Sciatic nerve (tissue), 2 donors: Measurements from ENCODE around the gene DDX46. TPM values are rescaled to one million over a fixed set of nuclear protein-coding genes. Genes with fewer than 3 reads are reported as not detected.
"Not testable (repeated sequence)": the region's sequence is repeated elsewhere in the genome, so short reads cannot be mapped to it uniquely, and the experiment has no call there.

ENCODE experiments used
- ATAC-seq: fragments of 200-7000 bp; cut with Tn5 transposase; one replicate; pipeline ENCODE4 v1.9.1; 2020; ENCODE audit warnings: mild to moderate bottlenecking, moderate library complexity
- DNase-seq: peaks from one replicate; pipeline ENCODE4 v3.0.0-alpha.2; 2020; ENCODE audit warnings: low spot score
- intact Hi-C: fragments of 100-400 bp; cut with DNase I; formaldehyde crosslinking; loops from one replicate; pipeline ENCODE4 v1.14.2; 2022
- total RNA-seq: library from RNA; stranded (reverse); fragmentation: NEBNext Ultra II Directional; extraction: Animal tissue kit (Norgen Biotek cat#: 25700); gene quantifications from one replicate; pipeline ENCODE4 v1.2.1, GENCODE V29; 2021
- donor health status: DM: no; HTN: no; CAD: no.
- donor health status: DM: no; HTN: no; CAD: no.

DDX46 gene, protein sequence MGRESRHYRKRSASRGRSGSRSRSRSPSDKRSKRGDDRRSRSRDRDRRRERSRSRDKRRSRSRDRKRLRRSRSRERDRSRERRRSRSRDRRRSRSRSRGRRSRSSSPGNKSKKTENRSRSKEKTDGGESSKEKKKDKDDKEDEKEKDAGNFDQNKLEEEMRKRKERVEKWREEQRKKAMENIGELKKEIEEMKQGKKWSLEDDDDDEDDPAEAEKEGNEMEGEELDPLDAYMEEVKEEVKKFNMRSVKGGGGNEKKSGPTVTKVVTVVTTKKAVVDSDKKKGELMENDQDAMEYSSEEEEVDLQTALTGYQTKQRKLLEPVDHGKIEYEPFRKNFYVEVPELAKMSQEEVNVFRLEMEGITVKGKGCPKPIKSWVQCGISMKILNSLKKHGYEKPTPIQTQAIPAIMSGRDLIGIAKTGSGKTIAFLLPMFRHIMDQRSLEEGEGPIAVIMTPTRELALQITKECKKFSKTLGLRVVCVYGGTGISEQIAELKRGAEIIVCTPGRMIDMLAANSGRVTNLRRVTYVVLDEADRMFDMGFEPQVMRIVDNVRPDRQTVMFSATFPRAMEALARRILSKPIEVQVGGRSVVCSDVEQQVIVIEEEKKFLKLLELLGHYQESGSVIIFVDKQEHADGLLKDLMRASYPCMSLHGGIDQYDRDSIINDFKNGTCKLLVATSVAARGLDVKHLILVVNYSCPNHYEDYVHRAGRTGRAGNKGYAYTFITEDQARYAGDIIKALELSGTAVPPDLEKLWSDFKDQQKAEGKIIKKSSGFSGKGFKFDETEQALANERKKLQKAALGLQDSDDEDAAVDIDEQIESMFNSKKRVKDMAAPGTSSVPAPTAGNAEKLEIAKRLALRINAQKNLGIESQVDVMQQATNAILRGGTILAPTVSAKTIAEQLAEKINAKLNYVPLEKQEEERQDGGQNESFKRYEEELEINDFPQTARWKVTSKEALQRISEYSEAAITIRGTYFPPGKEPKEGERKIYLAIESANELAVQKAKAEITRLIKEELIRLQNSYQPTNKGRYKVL
- 47.2 TPM for total RNA-seq

GRCh38 chr5:134758504-134759341 is at the start of gene DDX46:
Gene DDX46 (plus strand): TSS chr5:134758779. CDS start chr5:134758939, 160 bp downstream.
- DNase-seq (peak; percentile 94), ATAC-seq (peak; percentile 99)
- intact Hi-C loops = no loop called here

GRCh38 chr5:134714120-134714519 is 44.5 kb upstream of the DDX46 start:
- ATAC-seq = no peak

DNA sequence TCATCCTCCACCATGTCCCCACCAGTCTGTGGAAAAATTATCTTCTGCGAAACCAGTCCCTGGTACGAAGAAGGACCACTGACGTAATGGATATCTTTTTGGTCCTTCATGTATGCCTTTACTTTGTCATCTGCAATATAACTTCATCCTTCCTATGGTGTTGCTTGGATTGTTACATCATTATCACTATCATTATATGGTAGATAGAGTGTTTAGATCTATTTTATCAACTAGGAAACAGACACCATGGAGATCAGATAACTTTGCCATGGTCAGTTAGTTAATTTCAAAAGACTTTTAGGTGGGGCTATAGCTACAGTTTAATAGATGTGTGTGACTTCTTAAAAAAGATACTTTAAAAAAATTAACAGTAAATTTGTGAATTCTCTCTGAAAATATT is 44.0 kb upstream of the DDX46 start:
- intact Hi-C loops = no loop called here
- DNase-seq (no peak), ATAC-seq (no peak)

More at GRCh38 chr5:134714120-134714519, 44.5 kb upstream of the DDX46 start:
- intact Hi-C loops = no loop called here
- DNase-seq = no peak

GRCh38 chr5:134715466-134715865 is 43.1 kb upstream of the DDX46 start:
- DNase-seq, intact Hi-C loops, ATAC-seq: not testable (repeated sequence)

DNA sequence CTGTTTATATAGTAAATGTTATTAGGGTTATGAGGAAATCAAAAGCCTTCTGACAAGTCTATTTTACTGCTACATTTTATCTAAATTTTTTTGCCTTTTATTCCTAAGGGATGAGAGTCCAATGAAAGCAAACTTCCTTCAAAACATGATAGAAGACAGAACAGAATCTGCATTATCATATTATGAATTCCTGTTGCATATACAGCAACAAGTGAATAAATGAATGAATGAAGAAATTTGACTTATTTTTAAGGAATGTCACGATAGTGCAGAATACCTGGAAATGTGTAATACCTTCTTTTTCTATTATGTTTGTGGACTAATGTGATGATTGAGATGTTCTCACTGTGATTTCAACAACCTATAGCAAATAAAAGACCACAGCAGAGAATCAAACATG is 33.7 kb upstream of the DDX46 start:
- no peak for ATAC-seq
- intact Hi-C loops = no loop called here
- no peak for DNase-seq

- DNase-seq (no peak), ATAC-seq (no peak)
- intact Hi-C loops = no loop called here
Observed at GRCh38 chr5:134732819-134733218, 25.8 kb upstream of the DDX46 start.

GRCh38 chr5:134735243-134735642 is 23.3 kb upstream of the DDX46 start:
- no peak for ATAC-seq
- intact Hi-C loops = no loop called here
- DNase-seq = no peak

- no peak for ATAC-seq
- intact Hi-C loops = no loop called here
- no peak for DNase-seq
Observed at GRCh38 chr5:134736173-134736812, 22.3 kb upstream of the DDX46 start.

GRCh38 chr5:134738133-134738962 is 20.2 kb upstream of the DDX46 start, which contains the start of gene CAMLG:
Gene CAMLG (plus strand): TSS chr5:134738548. CDS start chr5:134738621, 73 bp downstream.
- ATAC-seq = peak; percentile 99
- intact Hi-C loops = no loop called here
- DNase-seq = peak; percentile 99

- DNase-seq (no peak), ATAC-seq (peak; percentile 3)
- intact Hi-C loops = no loop called here
Observed at GRCh38 chr5:134738963-134739661, 19.5 kb upstream of the DDX46 start.

GRCh38 chr5:134741052-134741451 is 17.5 kb upstream of the DDX46 start:
- DNase-seq = no peak
- ATAC-seq = no peak
- intact Hi-C loops = no loop called here

DNA sequence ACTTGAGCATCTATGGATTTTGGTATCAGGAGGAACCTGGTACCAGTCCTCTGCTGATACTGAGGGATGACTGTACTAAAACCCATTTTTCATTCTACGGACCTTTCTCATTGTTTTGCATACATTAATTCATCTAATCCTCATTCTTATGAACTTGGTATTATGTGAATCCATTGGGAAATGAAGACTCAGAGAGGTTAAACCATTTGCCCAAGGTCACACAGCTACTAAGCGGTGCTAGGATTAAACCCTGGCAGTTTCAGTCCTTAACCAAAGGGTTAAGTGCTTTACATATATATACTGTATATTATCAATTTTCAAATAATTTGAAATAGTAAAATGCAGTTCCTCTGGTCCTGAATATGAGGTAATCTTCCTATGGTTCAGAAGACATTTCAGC is 16.4 kb upstream of the DDX46 start:
- intact Hi-C loops = no loop called here
- DNase-seq (no peak), ATAC-seq (no peak)

GRCh38 chr5:134749415-134749814 is 9.2 kb upstream of the DDX46 start:
- ATAC-seq (no peak), DNase-seq (no peak)
- intact Hi-C loops = no loop called here

- intact Hi-C loops = no loop called here
- no peak for DNase-seq
- no peak for ATAC-seq
Observed at GRCh38 chr5:134758176-134758503, 439 bp upstream of the DDX46 start.

- intact Hi-C loops, ATAC-seq, DNase-seq: not testable (repeated sequence)
Observed at GRCh38 chr5:134767528-134768291, 9.1 kb downstream of the DDX46 start.

GRCh38 chr5:134769206-134769605 is 10.6 kb downstream of the DDX46 start:
- ATAC-seq (no peak), DNase-seq (no peak)
- intact Hi-C loops = no loop called here
